ENCODE results near the gene SLC24A1. TPM values are rescaled to one million over a fixed set of nuclear protein-coding genes. Genes with fewer than 3 reads are reported as not detected.

Gene SLC24A1
- total RNA-seq, 1 donor, result 1.0 TPM

Other genes starting within 250 kb of the SLC24A1 start
- gene IGDCC3, start 243.9 kb upstream of the SLC24A1 start, total RNA-seq, result not detected
- gene IGDCC4, start 199.0 kb upstream of the SLC24A1 start, total RNA-seq, result under 0.01 TPM
- 51.1 TPM for gene DPP8, start 104.2 kb upstream of the SLC24A1 start, total RNA-seq
- 13.9 TPM for gene HACD3, start 91.5 kb upstream of the SLC24A1 start, total RNA-seq
- gene INTS14, start 10.8 kb upstream of the SLC24A1 start, total RNA-seq, result 24.2 TPM
- gene DENND4A, start 170.4 kb downstream of the SLC24A1 start, total RNA-seq, result 115 TPM
- gene RAB11A, start 247.6 kb downstream of the SLC24A1 start, total RNA-seq, result 139 TPM

All from mononuclear cell (primary cell).